Neural cell (in vitro differentiated cells): ENCODE data around the gene CFAP68.

Experiments used
- EZH2 ChIP-seq: fragments of 200-600, 300-800 bp; shearing (Covaris generic), sonication (generic); IDR thresholded peaks from 2 replicates; pipeline ENCODE4 v1.6.1; 2014; ENCODE audit warnings: antibody characterized with exemption, low read length, borderline replicate concordance, mild to moderate bottlenecking; ENCODE audit not compliant: insufficient read depth, poor library complexity, severe bottlenecking
- RAD21 ChIP-seq: fragments of 450-650 bp; conservative IDR thresholded peaks from 2 replicates; pipeline ENCODE4 v1.6.1; 2014; ENCODE audit warnings: antibody characterized with exemption, mild to moderate bottlenecking, moderate library complexity
- TF ChIP-seq, protein P1 (sequence below): fragments of 450-650 bp; IDR thresholded peaks from 2 replicates; pipeline ENCODE4 v1.5.1; 2014; ENCODE audit warnings: antibody characterized with exemption, mild to moderate bottlenecking, moderate library complexity; ENCODE audit not compliant: poor library complexity, severe bottlenecking
- TF ChIP-seq, protein P2 (sequence below): IDR thresholded peaks from 2 replicates; pipeline ENCODE4 v1.6.1; 2012; ENCODE audit warnings: borderline replicate concordance

DNA sequence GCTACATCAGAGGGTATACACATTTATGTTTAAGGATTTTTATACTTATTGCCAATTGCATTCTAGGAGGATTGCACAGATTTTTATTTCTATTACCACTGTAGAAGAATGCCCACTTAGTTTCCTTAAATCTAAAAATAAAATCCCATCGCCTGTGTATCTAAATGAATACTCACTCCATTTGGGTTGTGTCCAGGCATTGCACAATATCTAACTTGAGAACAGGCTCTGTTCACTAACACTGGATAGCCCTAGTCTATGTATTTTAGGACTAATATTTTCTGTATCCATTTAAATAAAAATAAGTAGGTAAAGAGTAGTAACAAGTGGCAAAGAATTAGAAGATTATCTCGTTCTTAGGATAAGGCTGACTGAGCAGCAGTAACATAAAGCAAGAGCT, 43.5 kb downstream of the CFAP68 start:
- TF ChIP-seq, protein P1, sequence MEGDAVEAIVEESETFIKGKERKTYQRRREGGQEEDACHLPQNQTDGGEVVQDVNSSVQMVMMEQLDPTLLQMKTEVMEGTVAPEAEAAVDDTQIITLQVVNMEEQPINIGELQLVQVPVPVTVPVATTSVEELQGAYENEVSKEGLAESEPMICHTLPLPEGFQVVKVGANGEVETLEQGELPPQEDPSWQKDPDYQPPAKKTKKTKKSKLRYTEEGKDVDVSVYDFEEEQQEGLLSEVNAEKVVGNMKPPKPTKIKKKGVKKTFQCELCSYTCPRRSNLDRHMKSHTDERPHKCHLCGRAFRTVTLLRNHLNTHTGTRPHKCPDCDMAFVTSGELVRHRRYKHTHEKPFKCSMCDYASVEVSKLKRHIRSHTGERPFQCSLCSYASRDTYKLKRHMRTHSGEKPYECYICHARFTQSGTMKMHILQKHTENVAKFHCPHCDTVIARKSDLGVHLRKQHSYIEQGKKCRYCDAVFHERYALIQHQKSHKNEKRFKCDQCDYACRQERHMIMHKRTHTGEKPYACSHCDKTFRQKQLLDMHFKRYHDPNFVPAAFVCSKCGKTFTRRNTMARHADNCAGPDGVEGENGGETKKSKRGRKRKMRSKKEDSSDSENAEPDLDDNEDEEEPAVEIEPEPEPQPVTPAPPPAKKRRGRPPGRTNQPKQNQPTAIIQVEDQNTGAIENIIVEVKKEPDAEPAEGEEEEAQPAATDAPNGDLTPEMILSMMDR: no peak
- TF ChIP-seq EZH2 (no peak), RAD21 (no peak)
- TF ChIP-seq, protein P2, sequence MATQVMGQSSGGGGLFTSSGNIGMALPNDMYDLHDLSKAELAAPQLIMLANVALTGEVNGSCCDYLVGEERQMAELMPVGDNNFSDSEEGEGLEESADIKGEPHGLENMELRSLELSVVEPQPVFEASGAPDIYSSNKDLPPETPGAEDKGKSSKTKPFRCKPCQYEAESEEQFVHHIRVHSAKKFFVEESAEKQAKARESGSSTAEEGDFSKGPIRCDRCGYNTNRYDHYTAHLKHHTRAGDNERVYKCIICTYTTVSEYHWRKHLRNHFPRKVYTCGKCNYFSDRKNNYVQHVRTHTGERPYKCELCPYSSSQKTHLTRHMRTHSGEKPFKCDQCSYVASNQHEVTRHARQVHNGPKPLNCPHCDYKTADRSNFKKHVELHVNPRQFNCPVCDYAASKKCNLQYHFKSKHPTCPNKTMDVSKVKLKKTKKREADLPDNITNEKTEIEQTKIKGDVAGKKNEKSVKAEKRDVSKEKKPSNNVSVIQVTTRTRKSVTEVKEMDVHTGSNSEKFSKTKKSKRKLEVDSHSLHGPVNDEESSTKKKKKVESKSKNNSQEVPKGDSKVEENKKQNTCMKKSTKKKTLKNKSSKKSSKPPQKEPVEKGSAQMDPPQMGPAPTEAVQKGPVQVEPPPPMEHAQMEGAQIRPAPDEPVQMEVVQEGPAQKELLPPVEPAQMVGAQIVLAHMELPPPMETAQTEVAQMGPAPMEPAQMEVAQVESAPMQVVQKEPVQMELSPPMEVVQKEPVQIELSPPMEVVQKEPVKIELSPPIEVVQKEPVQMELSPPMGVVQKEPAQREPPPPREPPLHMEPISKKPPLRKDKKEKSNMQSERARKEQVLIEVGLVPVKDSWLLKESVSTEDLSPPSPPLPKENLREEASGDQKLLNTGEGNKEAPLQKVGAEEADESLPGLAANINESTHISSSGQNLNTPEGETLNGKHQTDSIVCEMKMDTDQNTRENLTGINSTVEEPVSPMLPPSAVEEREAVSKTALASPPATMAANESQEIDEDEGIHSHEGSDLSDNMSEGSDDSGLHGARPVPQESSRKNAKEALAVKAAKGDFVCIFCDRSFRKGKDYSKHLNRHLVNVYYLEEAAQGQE: no peak
